HG02798 (cell line): ENCODE data around the gene CCNK.

ENCODE experiments used
- ATAC-seq: cut with Tn5 transposase; IDR thresholded peaks from one replicate; pipeline ENCODE4 v1.9.1; 2021; ENCODE audit warnings: mild to moderate bottlenecking; ENCODE audit not compliant: unreplicated experiment, poor library complexity

The CCNK gene

GRCh38 chr14:99465288-99465687 is 15.9 kb upstream of the CCNK start:
- no peak for ATAC-seq

- ATAC-seq: no peak
These were observed 14.5 kb upstream of the CCNK start for GRCh38 chr14:99466758-99467157.

GRCh38 chr14:99467336-99468078 is 13.7 kb upstream of the CCNK start:
- ATAC-seq: no peak

GRCh38 chr14:99468081-99468480 is 13.1 kb upstream of the CCNK start:
- ATAC-seq: no peak

- no peak for ATAC-seq
These were observed 12.2 kb upstream of the CCNK start for GRCh38 chr14:99468836-99469592.

- no peak for ATAC-seq
These were observed 9.5 kb upstream of the CCNK start for GRCh38 chr14:99471731-99472130.

- ATAC-seq: no peak
These were observed 8.3 kb upstream of the CCNK start for GRCh38 chr14:99472937-99473336.

GRCh38 chr14:99473458-99473857 is 7.8 kb upstream of the CCNK start:
- ATAC-seq: no peak

GRCh38 chr14:99475179-99475578 is 6.0 kb upstream of the CCNK start:
- ATAC-seq: no peak

- no peak for ATAC-seq
These were observed 5.5 kb upstream of the CCNK start for GRCh38 chr14:99475660-99476059.

- no peak for ATAC-seq
These were observed 4.3 kb upstream of the CCNK start for GRCh38 chr14:99476864-99477263.

GRCh38 chr14:99478128-99478527 is 3.1 kb upstream of the CCNK start:
- ATAC-seq: no peak

GRCh38 chr14:99479160-99479905 is 1.9 kb upstream of the CCNK start:
- ATAC-seq: no peak

- peak; percentile 0 for ATAC-seq
These were observed 1.0 kb upstream of the CCNK start, which contains the start of gene SETD3 for GRCh38 chr14:99479906-99480869. Gene SETD3 (minus strand): TSS chr14:99480859. CDS start chr14:99465805, 15,054 bp downstream.

- ATAC-seq: no peak
These were observed 513 bp downstream of the CCNK start for GRCh38 chr14:99481745-99482099.

- no peak for ATAC-seq
These were observed 2.9 kb downstream of the CCNK start for GRCh38 chr14:99484106-99484505.

GRCh38 chr14:99497341-99497740 is 16.1 kb downstream of the CCNK start:
- no peak for ATAC-seq

- ATAC-seq: no peak
These were observed 16.7 kb downstream of the CCNK start for GRCh38 chr14:99497894-99498293.

- ATAC-seq: no peak
These were observed 21.8 kb downstream of the CCNK start for GRCh38 chr14:99502989-99503421.
